HEK293 (cell line): Measurements from ENCODE around the gene CDH22.

Experiments
- GLIS2 ChIP-seq: fragments of 450-650 bp; formaldehyde crosslinking; IDR thresholded peaks from 2 replicates; pipeline ENCODE4 v1.5.1; 2016; ENCODE audit warnings: missing biosample characterization, missing genetic modification characterization
- SALL2 ChIP-seq: fragments of 450-650 bp; formaldehyde crosslinking; IDR thresholded peaks from 2 replicates; pipeline ENCODE4 v1.5.0; 2017; ENCODE audit warnings: missing biosample characterization, mild to moderate bottlenecking, missing genetic modification characterization, borderline replicate concordance
- YY1 ChIP-seq: fragments of 450-650 bp; formaldehyde crosslinking; IDR thresholded peaks from 2 replicates; pipeline ENCODE4 v1.5.1; 2018; ENCODE audit warnings: missing biosample characterization, missing genetic modification characterization
- ZNF211 ChIP-seq: fragments of 450-650 bp; formaldehyde crosslinking; IDR thresholded peaks from 2 replicates; pipeline ENCODE4 v1.5.1; 2016; ENCODE audit warnings: low read depth, missing biosample characterization, missing genetic modification characterization
- ZNF311 ChIP-seq: fragments of 450-650 bp; formaldehyde crosslinking; IDR thresholded peaks from 2 replicates; pipeline ENCODE4 v1.5.1; 2017; ENCODE audit warnings: missing biosample characterization, missing genetic modification characterization, borderline replicate concordance
- ZNF623 ChIP-seq: fragments of 450-650 bp; formaldehyde crosslinking; IDR thresholded peaks from 2 replicates; pipeline ENCODE4 v1.5.1; 2016; ENCODE audit warnings: missing biosample characterization, missing genetic modification characterization
- ZNF664 ChIP-seq: fragments of 450-650 bp; formaldehyde crosslinking; IDR thresholded peaks from 2 replicates; pipeline ENCODE4 v1.5.1; 2016; ENCODE audit warnings: missing biosample characterization, missing genetic modification characterization
- ZNF830 ChIP-seq: fragments of 450-650 bp; IDR thresholded peaks from 2 replicates; pipeline ENCODE4 v1.5.0; 2018; ENCODE audit warnings: missing biosample characterization, missing genetic modification characterization, low read depth, mild to moderate bottlenecking, moderate library complexity
- TF ChIP-seq, protein P1 (sequence below): fragments of 450-650 bp; formaldehyde crosslinking; IDR thresholded peaks from 2 replicates; pipeline ENCODE4 v1.5.1; 2016; ENCODE audit warnings: missing biosample characterization, missing genetic modification characterization, low read depth
- TF ChIP-seq, protein P2 (sequence below): fragments of 450-650 bp; formaldehyde crosslinking; IDR thresholded peaks from 2 replicates; pipeline ENCODE4 v1.5.1; 2016; ENCODE audit warnings: missing biosample characterization, missing genetic modification characterization

DNA sequence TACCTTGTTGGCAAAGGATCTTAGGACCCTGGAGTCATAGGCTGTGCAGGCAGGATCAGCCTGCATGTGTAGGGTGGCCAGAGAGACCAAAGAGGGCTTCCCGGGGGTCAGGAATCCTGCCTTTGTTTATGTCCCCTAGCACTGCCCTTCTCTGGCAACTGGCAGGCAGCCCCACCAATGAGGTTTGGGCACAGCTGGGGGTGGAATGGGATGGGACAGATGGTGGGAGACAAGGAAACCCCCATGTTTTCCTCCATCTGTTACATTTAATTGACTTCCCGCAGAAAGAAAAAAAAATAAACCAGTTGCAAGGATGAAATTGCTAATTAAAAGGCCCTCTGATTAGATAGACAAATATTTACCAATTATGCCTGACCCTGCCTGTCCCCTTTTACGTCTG lies 162.6 kb downstream of the CDH22 start:
- TF ChIP-seq, protein P1, sequence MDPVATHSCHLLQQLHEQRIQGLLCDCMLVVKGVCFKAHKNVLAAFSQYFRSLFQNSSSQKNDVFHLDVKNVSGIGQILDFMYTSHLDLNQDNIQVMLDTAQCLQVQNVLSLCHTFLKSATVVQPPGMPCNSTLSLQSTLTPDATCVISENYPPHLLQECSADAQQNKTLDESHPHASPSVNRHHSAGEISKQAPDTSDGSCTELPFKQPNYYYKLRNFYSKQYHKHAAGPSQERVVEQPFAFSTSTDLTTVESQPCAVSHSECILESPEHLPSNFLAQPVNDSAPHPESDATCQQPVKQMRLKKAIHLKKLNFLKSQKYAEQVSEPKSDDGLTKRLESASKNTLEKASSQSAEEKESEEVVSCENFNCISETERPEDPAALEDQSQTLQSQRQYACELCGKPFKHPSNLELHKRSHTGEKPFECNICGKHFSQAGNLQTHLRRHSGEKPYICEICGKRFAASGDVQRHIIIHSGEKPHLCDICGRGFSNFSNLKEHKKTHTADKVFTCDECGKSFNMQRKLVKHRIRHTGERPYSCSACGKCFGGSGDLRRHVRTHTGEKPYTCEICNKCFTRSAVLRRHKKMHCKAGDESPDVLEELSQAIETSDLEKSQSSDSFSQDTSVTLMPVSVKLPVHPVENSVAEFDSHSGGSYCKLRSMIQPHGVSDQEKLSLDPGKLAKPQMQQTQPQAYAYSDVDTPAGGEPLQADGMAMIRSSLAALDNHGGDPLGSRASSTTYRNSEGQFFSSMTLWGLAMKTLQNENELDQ (tag by site-specific recombination) = no peak
- TF ChIP-seq YY1 (tag by site-specific recombination) = no peak
- TF ChIP-seq, protein P2, sequence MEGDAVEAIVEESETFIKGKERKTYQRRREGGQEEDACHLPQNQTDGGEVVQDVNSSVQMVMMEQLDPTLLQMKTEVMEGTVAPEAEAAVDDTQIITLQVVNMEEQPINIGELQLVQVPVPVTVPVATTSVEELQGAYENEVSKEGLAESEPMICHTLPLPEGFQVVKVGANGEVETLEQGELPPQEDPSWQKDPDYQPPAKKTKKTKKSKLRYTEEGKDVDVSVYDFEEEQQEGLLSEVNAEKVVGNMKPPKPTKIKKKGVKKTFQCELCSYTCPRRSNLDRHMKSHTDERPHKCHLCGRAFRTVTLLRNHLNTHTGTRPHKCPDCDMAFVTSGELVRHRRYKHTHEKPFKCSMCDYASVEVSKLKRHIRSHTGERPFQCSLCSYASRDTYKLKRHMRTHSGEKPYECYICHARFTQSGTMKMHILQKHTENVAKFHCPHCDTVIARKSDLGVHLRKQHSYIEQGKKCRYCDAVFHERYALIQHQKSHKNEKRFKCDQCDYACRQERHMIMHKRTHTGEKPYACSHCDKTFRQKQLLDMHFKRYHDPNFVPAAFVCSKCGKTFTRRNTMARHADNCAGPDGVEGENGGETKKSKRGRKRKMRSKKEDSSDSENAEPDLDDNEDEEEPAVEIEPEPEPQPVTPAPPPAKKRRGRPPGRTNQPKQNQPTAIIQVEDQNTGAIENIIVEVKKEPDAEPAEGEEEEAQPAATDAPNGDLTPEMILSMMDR (tag by site-specific recombination) = no peak
- TF ChIP-seq GLIS2 (tag by site-specific recombination) = no peak
- TF ChIP-seq ZNF830 (tag by site-specific recombination) = no peak
- no peak for TF ChIP-seq SALL2 (tag by site-specific recombination)
- TF ChIP-seq ZNF311 (tag by site-specific recombination) = no peak
- no peak for TF ChIP-seq ZNF211 (tag by site-specific recombination)
- TF ChIP-seq ZNF664 = no peak
- TF ChIP-seq ZNF623 (tag by site-specific recombination) = no peak
